Smooth muscle cell (in vitro differentiated cells): ENCODE results near the gene CD55. TPM values are rescaled to one million over a fixed set of nuclear protein-coding genes. Genes with fewer than 3 reads are reported as not detected.

Experiments
- DNase-seq: peaks from one replicate; lab custom pipeline; 2025; ENCODE audit not compliant: unreplicated experiment; lab: John Stamatoyannopoulos, UW
- H2AFZ ChIP-seq: fragments of 200-600 bp; sonication (generic); 2 replicates; pipeline ENCODE4 v1.6.0; 2016; ENCODE audit warnings: antibody characterized with exemption, low read depth, mild to moderate bottlenecking
- H3F3A ChIP-seq: fragments of 200-600 bp; sonication (generic); 2 replicates; pipeline ENCODE4 v1.6.0; 2017; ENCODE audit warnings: antibody characterized with exemption, low read depth
- H3K27ac ChIP-seq: fragments of 200-600 bp; sonication (generic); 2 replicates; pipeline ENCODE4 v1.5.1; 2016; ENCODE audit warnings: low read depth, mild to moderate bottlenecking
- H3K27me3 ChIP-seq: fragments of 200-600 bp; sonication (generic); 2 replicates; pipeline ENCODE4 v1.6.1; 2016; ENCODE audit warnings: low read depth, mild to moderate bottlenecking
- H3K36me3 ChIP-seq: fragments of 200-600 bp; sonication (generic); 2 replicates; pipeline ENCODE4 v1.5.1; 2016; ENCODE audit warnings: low read depth
- H3K4me1 ChIP-seq: fragments of 200-600 bp; sonication (generic); 2 replicates; pipeline ENCODE4 v1.5.1; 2016; ENCODE audit warnings: low read depth
- H3K4me2 ChIP-seq: fragments of 200-600 bp; sonication (generic); 2 replicates; pipeline ENCODE4 v1.6.0; 2016; ENCODE audit warnings: mild to moderate bottlenecking
- H3K4me3 ChIP-seq: fragments of 200-600 bp; sonication (generic); 2 replicates; pipeline ENCODE4 v1.5.1; 2016; ENCODE audit warnings: mild to moderate bottlenecking
- H3K79me2 ChIP-seq: fragments of 200-600 bp; sonication (generic); 2 replicates; pipeline ENCODE4 v1.6.0; 2016; ENCODE audit warnings: low read depth, mild to moderate bottlenecking
- H3K9ac ChIP-seq: fragments of 200-600 bp; sonication (generic); 2 replicates; pipeline ENCODE4 v1.6.0; 2016; ENCODE audit warnings: low read depth
- H3K9me3 ChIP-seq: fragments of 200-600 bp; sonication (generic); replicated peaks from 2 replicates; pipeline ENCODE4 v1.5.1; 2016; ENCODE audit warnings: low read depth
- H4K20me1 ChIP-seq: fragments of 200-600 bp; sonication (generic); 2 replicates; pipeline ENCODE4 v1.6.0; 2016; ENCODE audit warnings: low read depth
- CTCF ChIP-seq: fragments of 200-600 bp; sonication (generic); IDR thresholded peaks from 2 replicates; pipeline ENCODE4 v1.5.1; 2017; ENCODE audit warnings: borderline replicate concordance, mild to moderate bottlenecking, antibody characterized with exemption; ENCODE audit not compliant: insufficient read depth, poor library complexity, severe bottlenecking
- WGBS: methylation state at CpG from one replicate; pipeline ENCODE4 v1.1.7; 2016; ENCODE audit warnings: low lambda C conversion rate; 5-methylcytosine and 5-hydroxymethylcytosine counted together
- polyA plus RNA-seq: library from polyadenylated mRNA; unstranded; fragments of >200 nt; fragmentation: Nextera tagmentation; extraction: Ambion mirVana; gene quantifications from 2 replicates; pipeline ENCODE4 v1.2.1, GENCODE V29; 2016
- total RNA-seq: library from RNA; depleted of rRNA; stranded (reverse); fragments of >200 nt; gene quantifications from 2 replicates; pipeline ENCODE4 v1.2.3, GENCODE V29; 2014

The CD55 gene
- total and polyA plus RNA-seq, 2 experiments from 2014 or later: 23.9 to 46.5 TPM

- TF ChIP-seq CTCF: no peak
- no peaks in the 10 kb centered on the region for H4K20me1 ChIP-seq
- H3K27me3 ChIP-seq: no peaks in the 10 kb centered on the region
- peak overlapping the region; percentile 11 for H3K4me2 ChIP-seq
- H3F3A ChIP-seq: no peaks in the 10 kb centered on the region
- no peak overlapping the region for H3K27ac ChIP-seq
- H3K9ac ChIP-seq: no peak overlapping the region
- H3K9me3 ChIP-seq: no peaks in the 10 kb centered on the region
- no peaks in the 10 kb centered on the region for H3K79me2 ChIP-seq
- H3K4me3 ChIP-seq: no peak overlapping the region
- no peaks in the 10 kb centered on the region for H3K4me1 ChIP-seq
- 91% methylated on average over 2 of the region's 2 CpGs for WGBS
- no peak for DNase-seq
- H3K36me3 ChIP-seq: no peaks in the 10 kb centered on the region
- no peak overlapping the region for H2AFZ ChIP-seq
Observed at GRCh38 chr1:207298186-207298585, 23.3 kb upstream of the CD55 start.

- Histone ChIP-seq H2AFZ (no peak overlapping the region), H3K9ac (no peak overlapping the region), H4K20me1 (no peaks in the 10 kb centered on the region), H3K4me1 (no peaks in the 10 kb centered on the region), H3K4me3 (no peak overlapping the region), H3K9me3 (no peaks in the 10 kb centered on the region), H3F3A (no peaks in the 10 kb centered on the region), H3K27me3 (no peaks in the 10 kb centered on the region), H3K79me2 (no peaks in the 10 kb centered on the region), H3K27ac (no peak overlapping the region), H3K4me2 (peak overlapping the region; percentile 11), H3K36me3 (no peaks in the 10 kb centered on the region)
- no peak for DNase-seq
- 82% methylated on average over 4 of the region's 4 CpGs for WGBS
- TF ChIP-seq CTCF: no peak
Observed at GRCh38 chr1:207298636-207299398, 22.7 kb upstream of the CD55 start.

- DNase-seq: no peak
- H3K4me1 ChIP-seq: no peaks in the 10 kb centered on the region
- no peaks in the 10 kb centered on the region for H3F3A ChIP-seq
- no peaks in the 10 kb centered on the region for H4K20me1 ChIP-seq
- no peak overlapping the region for H3K9ac ChIP-seq
- no peak for TF ChIP-seq CTCF
- no peak overlapping the region for H3K4me3 ChIP-seq
- no peaks in the 10 kb centered on the region for H3K36me3 ChIP-seq
- no peak overlapping the region for H2AFZ ChIP-seq
- no peaks in the 10 kb centered on the region for H3K79me2 ChIP-seq
- H3K27me3 ChIP-seq: no peaks in the 10 kb centered on the region
- H3K9me3 ChIP-seq: no peaks in the 10 kb centered on the region
- no peak overlapping the region for H3K27ac ChIP-seq
- no peak overlapping the region for H3K4me2 ChIP-seq
Observed at GRCh38 chr1:207300970-207301369, 20.5 kb upstream of the CD55 start.
